NCI-H524 (cell line): ENCODE results near the gene TAS1R1.

Experiments
- DNase-seq, 2 experiments: peaks; one replicate each; lab custom pipeline; 2025; lab: John Stamatoyannopoulos, UW

The TAS1R1 gene

DNA sequence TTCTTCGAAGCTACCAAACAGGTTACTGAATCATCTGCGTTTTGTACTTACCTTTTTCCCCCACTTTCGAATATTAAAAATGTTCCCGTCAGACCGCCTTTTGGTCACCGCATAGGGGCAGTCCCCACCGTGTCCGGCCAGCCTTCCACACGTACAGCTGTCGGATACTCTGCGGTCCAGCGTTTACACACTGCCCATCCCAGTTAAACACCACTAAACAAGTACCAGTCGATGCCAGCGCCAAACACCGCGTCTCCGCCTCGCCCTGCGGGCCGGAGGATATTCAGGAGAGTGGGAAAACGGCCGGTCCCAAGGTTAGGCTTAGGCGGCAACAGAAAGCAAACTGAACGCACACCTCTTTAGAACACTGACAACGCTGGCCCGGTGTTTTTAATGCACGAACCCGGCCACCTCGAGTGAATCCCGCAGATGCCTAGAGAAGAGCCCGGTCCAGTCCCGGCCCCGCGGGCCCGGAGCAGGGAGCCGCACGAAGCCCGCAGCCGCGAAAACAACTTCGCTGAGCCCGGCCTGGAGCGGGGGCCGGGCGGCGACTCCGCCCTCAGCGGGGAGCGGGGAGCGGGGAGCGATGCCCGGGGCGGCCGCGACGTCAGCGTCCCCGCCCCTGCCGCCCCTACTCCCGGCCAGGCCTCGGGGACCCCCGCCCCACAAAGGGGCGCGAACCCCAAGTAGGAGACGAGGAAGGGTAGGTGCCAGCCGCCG, 57.7 kb downstream of the TAS1R1 start:
- peak in 1 of 2 experiments; percentile 55 for DNase-seq

DNA sequence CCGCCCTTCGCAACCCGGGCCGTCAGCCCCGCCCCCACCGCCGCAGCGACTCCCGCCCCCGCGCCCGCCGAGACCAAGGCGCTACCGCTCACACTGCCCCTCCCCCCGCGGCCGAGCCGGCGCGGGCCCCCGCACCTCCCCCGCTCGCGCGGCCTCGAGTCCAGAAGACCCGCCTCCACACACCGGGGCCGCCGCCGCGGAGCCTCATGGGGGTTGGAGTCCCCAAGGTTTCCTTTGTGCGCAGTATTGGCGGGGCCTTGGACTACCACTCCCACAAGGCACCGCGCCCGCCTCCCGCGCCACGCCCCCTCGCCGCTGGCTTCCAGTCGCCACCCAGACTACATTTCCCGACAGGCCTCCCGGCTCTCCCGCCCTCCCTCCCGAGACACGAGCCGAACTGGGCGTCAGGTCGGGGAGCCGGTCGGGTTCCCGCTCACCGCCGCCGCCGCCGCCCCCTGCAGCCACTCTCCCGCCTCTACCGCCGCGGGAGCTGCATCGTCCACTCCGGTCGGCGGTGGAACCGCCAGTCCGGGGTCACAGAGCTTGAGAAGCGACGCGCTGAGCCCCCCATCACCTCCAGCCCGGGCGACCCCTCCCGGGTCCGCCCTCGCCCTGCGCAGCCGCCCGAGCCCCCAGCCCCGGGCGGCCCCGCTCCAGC, 58.4 kb downstream of the TAS1R1 start, which contains the start of gene PHF13:
TSS of gene PHF13 (plus strand) at position 371 of the 658 bp plus-strand sequence. CDS start 336 bp downstream, outside the sequence.
- DNase-seq: peak; percentile 97 to 98

DNA sequence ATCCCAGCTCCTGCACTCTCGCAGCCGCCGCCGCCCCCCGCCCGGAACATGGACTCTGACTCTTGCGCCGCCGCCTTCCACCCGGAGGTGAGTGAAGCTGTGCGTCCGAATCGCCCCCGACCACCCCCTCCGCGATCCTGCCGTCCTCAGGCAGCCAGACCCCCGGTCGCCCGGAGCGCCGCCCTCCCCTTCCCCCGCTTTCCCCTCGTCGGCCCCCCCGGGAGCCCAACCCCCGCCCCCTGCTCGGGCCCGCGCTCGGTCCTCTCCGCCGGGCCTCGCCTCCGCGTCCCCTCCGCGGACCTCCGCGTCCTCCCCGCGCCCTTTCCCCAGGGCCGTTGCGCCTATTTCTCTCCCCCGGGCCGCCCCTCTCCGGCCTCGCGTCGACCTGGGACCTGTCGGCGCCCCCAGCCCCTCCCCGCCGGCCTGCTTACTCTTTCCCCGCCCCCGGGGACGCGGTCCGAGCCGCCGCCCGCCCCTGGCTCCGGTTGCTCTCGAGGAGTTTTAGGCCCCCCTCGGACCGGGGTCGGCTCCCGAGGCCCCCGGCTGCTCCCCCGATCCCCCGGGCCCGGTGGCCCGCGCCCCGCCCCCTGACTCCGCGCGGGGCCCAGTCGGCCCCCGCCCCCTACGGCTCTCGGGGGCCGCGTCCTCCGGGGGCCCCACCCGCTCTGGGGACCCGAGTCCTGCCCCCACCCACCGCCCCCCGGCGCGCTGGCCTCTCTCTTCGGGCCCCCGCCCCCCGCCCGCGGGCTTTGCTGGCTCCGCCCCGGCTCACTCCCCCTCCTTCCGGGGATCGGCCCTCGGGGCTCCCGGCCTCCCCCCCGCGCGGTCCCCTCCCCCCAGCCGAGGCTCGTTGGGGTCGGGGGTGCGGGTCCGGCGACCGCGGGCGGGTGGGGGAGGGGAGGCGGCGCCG, 59.2 kb downstream of the TAS1R1 start:
- DNase-seq: no peak

DNA sequence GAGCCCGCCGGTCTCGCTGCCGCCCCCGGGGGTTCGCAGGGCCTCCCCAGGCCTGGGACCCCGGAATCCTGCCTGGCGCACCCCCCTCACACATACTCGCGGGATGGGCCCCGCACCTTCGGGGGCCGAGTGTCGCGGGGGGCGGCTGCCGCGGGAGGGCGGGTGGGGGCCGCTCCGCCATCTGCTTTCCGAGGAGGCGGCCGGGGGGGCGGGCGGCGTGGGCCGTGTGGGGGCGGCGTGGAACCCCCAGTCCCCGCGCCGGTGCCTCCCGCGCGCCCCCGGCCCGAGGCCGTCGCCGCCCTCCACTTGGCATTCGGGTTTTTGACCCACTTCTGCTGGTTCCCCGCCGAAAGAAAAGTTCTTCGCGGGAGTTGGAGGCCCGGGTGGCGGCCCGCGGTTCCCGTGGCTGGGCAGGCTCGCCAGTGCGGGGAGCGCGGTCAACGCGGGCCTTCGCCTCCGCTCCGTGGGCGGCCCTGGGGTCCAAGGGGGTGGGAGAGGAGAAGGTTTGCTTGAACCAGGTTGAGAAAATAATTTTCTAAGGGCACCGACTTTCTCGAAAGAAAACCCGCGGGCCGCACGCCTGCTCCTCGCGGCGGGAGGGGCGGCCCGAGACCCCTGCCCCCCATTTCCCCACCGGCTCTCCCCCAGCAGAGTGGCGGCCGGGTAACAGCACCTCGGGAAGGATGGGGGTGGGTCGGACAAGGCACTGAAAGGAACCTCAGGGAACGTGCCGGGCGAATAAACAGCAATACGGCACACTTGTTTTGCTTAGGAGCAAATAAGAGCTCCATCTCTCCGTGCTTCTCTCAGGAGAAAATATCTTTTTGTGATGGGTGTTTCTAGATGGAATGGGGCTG, 60.0 kb downstream of the TAS1R1 start:
- DNase-seq: no peak

DNA sequence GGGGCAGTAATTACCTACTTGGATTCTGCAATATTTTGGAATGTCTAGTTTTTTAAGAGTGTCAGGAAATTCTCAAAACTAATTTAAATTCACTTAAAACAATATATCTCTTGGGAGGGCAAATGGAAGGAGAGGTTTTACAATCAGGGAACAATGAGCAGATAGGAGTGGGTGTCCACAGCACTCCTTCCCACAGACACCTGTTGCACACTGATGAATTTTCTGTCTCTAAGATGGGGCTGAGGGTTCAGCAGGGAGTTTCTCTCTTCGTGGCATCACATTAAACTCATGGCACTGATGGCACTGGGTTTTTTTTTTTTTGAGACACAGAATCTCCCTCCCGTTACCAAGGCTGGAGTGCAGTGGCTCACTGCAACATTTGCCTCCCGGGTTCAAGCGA, 63.9 kb downstream of the TAS1R1 start:
- DNase-seq: no peak

DNA sequence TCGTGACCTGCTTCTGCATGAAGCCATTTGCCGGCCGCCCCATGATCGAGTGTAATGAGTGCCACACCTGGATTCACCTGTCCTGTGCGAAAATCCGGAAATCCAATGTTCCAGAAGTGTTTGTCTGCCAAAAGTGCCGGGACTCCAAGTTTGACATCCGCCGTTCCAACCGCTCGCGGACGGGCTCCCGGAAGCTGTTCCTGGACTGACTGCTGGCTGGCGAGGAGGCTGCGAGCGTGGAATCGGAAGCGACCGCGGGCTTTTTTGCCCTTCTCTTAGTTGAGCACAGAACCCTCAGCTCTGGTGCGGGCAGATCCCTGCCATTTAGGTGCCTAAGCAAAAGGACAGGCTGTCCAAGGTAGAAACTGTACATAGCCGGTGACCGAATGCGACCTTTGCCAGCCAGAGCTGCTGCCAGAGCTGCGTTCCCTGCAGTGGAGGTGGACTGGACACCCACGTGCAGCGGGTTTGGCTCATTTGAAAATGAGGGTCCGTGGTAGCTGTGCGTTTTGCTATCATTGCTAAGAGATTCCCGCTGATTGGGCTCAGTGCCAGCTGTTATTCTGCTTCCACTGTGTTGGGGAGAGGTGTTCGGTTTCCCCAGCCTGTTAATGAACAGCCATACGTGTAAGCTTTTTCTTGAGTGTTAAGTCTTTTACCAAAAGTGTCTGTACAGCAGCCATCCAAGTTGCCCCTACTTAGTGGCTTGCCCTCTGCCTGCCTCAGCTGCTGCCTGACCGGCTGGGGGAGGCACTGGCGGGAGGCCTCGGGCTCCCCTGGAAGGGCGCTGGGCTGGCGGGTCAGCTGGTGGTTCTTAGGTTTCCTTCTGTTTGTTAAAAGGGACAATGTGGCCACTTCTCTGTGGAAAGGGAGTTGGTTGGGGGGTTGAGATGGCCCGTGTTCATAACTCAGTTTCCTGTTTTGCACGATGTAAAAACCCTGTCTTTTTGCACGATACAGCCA, 66.6 kb downstream of the TAS1R1 start:
- no peak for DNase-seq

DNA sequence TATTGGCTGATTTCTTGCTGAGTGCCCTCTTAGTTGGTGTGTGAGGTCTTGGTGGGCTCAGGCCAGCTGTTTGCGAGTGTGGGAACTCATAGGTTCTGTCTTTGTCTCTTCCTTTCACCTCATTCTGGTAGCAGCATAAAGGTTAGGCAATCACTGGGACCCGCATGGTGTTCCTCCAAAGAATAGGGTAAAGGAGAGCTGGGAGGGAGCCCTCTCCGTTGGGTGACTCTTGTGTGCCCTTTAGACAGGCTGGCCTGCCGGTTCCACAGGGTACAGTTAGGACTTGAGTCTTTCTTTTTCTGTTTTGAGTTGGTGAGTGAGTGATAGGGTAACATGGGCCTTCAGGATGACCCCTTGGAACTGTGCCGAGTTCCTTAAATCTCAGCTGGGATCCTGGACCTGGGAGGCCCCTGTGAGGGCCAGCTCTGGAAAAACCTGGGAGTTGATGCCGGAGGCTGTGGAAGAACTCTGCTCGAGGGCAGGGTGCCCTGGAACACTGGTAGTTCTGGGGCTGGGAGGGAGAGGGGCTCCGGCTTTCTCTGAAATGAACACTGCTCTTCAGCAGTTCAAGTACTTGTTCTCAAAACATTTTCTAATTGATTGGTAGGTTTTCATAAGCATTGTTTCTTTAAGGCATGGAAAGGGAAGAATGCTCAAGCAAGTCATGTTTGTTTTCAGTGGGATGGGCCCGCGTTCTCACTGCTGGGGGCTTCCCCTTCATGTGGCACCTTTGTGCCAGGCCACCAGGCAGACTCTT, 67.5 kb downstream of the TAS1R1 start:
- DNase-seq: no peak

DNA sequence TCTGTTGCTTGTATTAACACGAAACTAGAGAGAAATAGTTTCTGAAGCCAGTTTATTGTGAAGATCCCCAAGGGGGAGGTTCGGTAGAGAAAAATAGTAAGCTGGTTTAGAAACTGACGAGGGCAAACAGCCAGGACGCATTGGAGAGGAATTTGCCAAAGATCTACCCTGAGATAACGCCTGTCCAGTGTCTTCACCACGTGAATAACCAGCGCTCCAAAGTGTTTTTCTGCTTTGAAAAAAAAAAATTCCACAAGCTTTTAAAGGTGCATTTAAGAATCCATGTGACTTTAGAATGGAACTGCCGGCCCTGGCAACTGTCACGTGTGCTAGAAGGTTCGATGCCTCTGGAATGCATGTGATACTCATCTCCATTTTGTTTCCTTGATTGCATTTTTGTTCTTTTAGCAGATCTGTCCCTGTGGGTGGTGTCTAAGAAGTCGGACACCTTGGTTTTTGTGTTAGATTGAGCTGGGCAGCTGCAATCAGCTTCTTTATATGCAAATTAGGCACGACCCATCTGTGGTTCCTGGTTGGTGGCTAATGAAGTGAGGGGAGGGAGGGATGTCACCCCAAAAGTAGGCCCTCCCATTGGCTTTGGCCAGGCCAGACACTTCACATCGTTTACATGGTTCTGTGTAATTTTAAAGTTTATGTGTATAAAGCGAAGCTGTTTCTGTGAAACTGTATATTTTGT, 68.3 kb downstream of the TAS1R1 start:
- no peak for DNase-seq

DNA sequence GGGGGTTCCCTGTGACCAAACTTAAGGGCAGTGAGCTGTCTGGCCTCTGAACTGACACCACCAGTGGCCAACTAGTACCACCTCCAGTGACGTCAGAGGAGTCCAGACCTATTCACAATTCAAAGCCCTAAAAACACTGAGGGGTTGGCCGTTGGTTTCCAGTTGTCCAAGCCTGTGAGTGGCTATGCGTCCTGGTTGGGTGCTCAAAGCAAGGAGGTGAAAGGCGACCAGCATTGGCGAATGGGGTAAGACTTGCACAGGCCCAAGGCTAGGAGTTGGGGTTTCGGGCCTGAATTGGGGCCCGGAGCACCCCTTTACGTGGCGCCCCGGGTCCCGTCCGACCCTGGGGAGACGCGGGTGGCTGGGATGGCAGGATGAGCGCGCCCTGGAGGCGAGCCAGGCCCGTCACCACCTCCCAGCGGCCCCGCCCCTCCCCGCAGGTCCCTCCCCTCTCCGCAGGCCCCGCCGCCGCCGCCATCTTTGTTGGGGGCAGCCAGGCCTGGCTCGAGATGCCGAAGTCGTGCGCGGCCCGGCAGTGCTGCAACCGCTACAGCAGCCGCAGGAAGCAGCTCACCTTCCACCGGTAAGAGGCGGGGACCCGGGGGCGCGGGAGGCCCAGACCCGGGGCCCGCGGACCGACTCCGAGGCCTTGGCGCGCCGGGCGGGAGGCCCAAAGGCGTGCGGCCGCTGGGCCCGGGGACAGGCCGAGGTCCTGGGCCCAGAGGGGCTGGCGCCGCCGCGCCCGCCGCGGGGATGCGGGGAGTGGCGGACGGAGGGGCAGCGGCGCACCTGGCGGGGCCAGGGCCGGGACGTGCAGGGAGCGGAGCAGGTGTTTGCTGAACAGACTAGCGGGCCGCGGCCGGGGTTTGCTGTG, 69.8 kb downstream of the TAS1R1 start, which contains the start of gene THAP3:
TSS of gene THAP3 (plus strand) at position 159 of the 874 bp plus-strand sequence. CDS start at position 510, 351 bp downstream.
- DNase-seq: peak; percentile 31 to 60

DNA sequence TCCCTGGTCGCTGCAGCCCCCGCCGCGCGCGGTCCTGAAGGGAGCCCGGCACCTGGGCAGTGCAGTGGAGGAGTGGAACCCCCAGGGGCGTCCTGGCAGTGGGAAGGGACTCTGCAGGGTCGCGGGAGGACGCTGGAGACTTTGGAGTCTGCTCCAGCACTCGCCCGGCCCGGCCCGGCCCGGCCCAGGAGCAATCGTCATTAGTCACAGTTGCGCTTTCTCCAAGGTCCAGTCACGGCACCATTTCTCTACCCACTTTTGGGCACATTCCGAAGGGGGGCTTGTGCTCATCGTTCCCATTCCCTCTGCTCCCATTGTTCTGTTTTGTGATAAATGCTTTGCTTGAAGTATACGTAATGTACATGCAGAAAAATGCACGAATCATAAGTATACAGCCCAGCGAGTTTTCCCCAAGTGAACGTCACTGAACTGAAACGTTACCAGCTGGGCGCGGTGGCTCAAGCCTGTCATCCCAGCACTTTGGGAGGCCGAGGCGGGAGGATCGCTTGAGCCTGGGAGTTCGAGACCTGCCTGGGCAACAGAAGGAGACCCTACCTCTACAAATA, 70.6 kb downstream of the TAS1R1 start:
- DNase-seq: no peak

DNA sequence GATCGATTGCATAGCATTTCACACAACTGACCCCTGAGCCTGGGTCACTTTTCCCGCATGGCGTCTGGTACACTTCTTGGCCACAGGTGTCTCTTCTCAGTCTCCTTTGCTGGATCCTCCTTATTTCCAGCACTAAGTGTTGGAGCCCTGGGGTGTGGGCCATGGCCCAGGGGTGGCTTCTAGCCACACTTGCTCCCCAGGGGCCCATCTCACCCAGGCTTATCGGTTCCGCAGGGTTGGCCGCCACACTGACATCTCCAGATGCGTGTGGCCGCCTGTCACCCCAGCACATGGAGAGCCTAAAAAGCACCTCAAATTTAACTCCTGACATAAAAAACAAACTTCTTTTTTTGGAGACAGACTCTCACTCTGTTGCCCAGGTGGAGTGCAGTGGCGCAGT, 71.9 kb downstream of the TAS1R1 start:
- DNase-seq: no peak

DNA sequence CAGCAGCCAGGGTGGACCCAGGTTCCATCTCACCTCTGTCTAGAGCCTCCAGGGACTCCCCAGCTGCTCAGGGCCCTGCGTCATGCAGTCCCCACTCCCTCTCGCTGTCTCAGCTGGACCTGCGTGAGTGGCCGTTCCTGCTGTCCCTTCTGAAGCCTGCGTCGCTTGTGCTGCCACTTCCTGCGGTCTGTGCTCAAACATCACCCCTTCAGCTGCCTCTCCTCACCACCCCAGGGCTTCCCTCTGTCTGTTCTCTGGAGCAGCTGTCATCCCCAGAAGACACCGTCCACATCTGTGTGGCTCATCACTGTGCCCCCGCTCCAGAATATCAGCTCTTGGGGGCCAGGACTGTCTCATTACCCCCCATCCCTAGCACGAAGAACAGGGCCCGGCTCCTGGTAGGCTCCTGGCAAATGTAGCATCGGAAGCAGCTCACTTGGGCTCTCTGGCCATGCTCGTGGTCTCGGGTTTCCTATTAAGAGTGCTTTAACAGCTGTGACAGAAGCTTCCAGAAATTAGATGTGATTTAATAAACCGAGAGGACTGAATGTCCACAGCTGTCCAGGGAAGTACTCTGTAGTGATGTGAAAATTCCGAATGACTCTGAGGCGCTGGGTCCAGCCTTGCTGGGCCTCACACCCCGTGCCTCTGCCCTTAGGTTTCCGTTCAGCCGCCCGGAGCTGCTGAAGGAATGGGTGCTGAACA, 72.9 kb downstream of the TAS1R1 start:
- DNase-seq: no peak

DNA sequence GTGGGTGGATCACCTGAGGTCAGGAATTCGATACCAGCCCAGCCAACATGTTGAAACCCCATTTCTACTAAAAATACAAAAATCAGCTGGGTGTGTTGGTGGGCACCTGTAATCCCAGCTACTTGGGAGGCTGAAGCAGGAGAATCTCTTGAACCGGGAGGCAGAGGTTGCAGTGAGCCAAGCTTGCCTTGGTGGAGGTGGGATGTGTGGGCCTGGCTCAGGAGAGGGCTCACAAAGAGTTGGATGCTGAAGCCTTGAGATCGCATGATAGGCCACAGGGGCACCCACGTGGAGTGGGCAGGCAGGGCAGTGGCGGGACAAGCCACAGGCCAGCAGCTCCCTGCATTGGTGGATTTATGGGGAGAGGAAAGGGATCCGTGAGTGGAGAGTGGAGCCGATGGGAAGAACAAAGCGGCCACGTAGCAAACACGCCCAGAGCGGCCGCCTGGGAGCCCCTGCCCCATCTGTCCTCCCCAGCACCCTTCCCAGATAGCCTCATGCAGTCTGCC, 73.9 kb downstream of the TAS1R1 start:
- DNase-seq: no peak
